HUES48 (cell line): ENCODE results near the gene MIR17HG.
"Not testable (repeated sequence)": the region's sequence is repeated elsewhere in the genome, so short reads cannot be mapped to it uniquely, and the experiment has no call there.

Experiments
- H3K27ac ChIP-seq: one replicate; pipeline ENCODE4 v1.7.0; 2013; ENCODE audit warnings: low read depth, low read length, inconsistent platforms
- H3K27me3 ChIP-seq: 2 replicates; pipeline ENCODE4 v1.6.1; 2013; ENCODE audit warnings: mild to moderate bottlenecking, low read length; ENCODE audit not compliant: control insufficient read depth, insufficient read depth
- H3K36me3 ChIP-seq: 2 replicates; pipeline ENCODE4 v1.6.1; 2013; ENCODE audit warnings: low read length; ENCODE audit not compliant: control insufficient read depth, insufficient read depth
- H3K4me1 ChIP-seq: 2 replicates; pipeline ENCODE4 v1.6.1; 2013; ENCODE audit warnings: mild to moderate bottlenecking, low read length; ENCODE audit not compliant: control insufficient read depth, insufficient read depth
- H3K4me3 ChIP-seq: 2 replicates; pipeline ENCODE4 v1.5.1; 2013; ENCODE audit warnings: mild to moderate bottlenecking, low read depth, low read length
- H3K9ac ChIP-seq: 2 replicates; pipeline ENCODE4 v1.6.1; 2013; ENCODE audit warnings: mild to moderate bottlenecking, low read depth, low read length, moderate library complexity
- H3K9me3 ChIP-seq: 2 replicates; pipeline ENCODE4 v1.6.1; 2013; ENCODE audit warnings: low read length; ENCODE audit not compliant: control insufficient read depth, insufficient read depth

MIR17HG gene

DNA sequence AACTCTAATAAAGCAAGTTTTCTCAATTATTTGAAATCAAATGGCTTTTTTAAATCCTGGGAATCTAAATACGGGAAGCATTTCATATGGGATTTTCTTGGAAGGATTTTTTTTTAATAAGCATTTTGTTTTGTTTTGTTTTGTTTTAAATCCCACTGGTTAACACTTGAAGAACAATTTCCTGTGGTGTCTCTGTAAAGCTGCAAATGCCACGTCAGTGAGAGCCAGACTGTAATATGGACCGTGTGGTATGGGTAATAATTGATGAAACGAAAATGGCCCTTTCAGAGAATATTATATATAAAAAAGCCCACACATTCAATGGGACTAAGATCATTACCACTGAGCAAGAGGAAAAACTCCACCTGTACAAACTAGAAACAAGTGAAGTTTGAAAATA is 33.9 kb upstream of the MIR17HG start:
- Histone ChIP-seq H3K9me3 (no peaks in the 10 kb centered on the region), H3K27me3 (no peaks in the 10 kb centered on the region), H3K4me3 (no peak overlapping the region), H3K36me3 (no peaks in the 10 kb centered on the region), H3K9ac (no peak overlapping the region), H3K27ac (no peak overlapping the region), H3K4me1 (no peaks in the 10 kb centered on the region; the same call in 1 of the 2 replicates)

DNA sequence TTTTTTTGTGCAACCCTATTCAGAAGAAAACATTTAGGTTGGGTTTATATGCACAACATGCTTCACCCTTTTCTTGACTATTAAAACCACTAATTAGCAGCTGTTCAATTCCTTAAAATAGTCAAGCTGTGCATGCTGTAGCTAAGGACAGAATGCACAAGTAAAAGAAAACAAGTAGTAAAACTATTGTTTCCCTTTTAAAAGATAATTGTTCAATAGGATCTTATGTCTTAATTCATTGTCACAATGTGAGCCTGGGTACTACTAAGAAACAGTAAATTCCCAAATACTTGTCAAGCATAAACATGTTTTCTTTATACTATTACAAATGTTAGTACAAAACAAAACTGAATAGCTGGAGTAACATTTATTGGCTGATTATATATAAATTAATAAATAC is 32.6 kb upstream of the MIR17HG start:
- Histone ChIP-seq H3K9me3 (no peaks in the 10 kb centered on the region), H3K36me3 (no peaks in the 10 kb centered on the region), H3K4me1 (no peaks in the 10 kb centered on the region; the same call in 1 of the 2 replicates), H3K9ac (no peak overlapping the region), H3K27me3 (no peaks in the 10 kb centered on the region), H3K4me3 (no peak overlapping the region), H3K27ac (no peak overlapping the region)

DNA sequence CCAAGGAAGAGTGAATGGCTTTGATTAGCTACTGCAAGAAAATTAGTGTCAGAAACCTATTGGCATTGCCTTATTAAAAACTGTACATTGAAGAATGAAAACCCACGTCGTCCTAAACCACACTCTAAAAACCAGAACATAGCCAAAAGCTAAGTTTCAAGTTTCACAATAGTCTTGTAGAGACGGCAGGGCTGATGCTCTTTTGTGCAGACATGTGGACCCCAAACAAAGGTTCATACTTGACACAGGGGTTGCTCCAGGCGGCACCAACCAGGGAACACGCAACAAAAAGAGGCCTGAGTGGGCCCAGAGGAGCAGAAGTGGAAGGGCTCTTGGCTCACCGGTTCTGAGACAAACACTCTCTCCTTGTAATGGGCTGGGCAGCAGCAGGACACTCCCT is 28.6 kb upstream of the MIR17HG start:
- no peaks in the 10 kb centered on the region for H3K27me3 ChIP-seq
- no peaks in the 10 kb centered on the region for H3K36me3 ChIP-seq
- no peak overlapping the region for H3K27ac ChIP-seq
- no peak overlapping the region for H3K9ac ChIP-seq
- no peaks in the 10 kb centered on the region for H3K9me3 ChIP-seq
- no peak overlapping the region for H3K4me3 ChIP-seq
- H3K4me1 ChIP-seq: no peaks in the 10 kb centered on the region

DNA sequence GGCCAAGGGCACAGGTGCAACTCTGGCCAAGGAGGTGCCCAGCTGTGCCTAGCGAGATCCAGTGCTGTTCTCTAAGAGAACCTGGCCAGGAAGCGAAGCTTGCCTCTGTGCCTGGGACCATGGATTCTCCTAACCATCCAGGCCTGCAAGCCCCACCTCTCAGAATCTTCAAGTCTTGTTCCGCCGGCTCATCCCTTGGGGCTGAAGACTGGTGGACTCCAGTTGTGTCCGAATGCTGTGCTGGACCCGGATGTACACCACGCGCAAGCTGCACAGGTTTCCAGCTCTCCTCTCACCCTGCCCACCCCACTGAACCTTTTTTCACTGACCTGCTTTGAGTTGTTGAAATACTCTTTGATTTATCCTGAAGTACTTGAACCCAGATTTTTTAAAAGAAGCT is 27.5 kb upstream of the MIR17HG start:
- Histone ChIP-seq H3K9ac (no peak overlapping the region), H3K36me3 (no peaks in the 10 kb centered on the region), H3K4me1 (no peaks in the 10 kb centered on the region), H3K27me3 (no peaks in the 10 kb centered on the region), H3K27ac (no peak overlapping the region), H3K4me3 (no peak overlapping the region), H3K9me3 (no peaks in the 10 kb centered on the region)

DNA sequence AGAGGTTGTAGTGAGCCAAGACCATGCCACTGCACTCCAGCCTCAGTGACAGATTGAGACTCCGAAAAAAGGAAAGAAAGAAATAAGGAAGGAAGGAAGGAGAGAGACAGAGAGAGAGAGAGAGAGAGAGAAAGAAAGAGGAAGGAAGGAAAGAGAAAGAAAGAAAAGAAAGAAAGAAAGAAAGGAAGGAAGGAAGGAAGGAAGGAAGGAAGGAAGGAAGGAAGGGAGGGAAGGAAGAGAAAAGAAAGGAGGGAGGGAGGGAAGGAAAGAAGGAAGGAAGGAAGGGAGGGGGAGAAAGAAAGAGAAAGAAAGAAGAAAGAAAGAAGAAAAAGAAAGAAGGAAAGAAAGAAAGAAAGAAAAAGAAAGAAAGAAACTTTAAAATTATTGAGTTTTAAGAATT is 26.5 kb upstream of the MIR17HG start:
- not testable (repeated sequence) for H3K9me3 ChIP-seq, H3K9ac ChIP-seq, H3K4me3 ChIP-seq, H3K27ac ChIP-seq, H3K4me1 ChIP-seq, H3K36me3 ChIP-seq, H3K27me3 ChIP-seq

DNA sequence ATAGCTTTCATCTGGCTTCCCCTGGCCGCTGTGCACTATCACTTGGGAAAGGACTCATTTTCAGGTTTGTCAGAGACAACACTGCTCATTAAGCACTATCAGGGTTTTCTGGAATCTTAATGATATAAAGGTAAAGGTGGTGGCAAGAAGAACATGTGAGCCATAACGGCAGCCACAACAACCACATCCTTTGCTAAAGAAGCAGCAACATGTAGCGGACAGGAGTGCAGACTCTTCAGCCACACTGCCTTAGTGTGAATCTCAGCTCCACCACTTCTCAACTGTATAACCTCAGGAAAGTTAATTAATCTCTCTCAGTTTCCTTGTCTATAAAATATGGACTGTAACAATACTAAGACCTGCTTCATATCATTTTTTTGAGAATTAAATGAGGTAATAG is 24.1 kb upstream of the MIR17HG start:
- no peaks in the 10 kb centered on the region for H3K4me1 ChIP-seq
- H3K9ac ChIP-seq: no peak overlapping the region
- H3K4me3 ChIP-seq: no peak overlapping the region
- no peak overlapping the region for H3K27ac ChIP-seq
- no peaks in the 10 kb centered on the region for H3K9me3 ChIP-seq
- H3K27me3 ChIP-seq: no peaks in the 10 kb centered on the region
- H3K36me3 ChIP-seq: no peaks in the 10 kb centered on the region

DNA sequence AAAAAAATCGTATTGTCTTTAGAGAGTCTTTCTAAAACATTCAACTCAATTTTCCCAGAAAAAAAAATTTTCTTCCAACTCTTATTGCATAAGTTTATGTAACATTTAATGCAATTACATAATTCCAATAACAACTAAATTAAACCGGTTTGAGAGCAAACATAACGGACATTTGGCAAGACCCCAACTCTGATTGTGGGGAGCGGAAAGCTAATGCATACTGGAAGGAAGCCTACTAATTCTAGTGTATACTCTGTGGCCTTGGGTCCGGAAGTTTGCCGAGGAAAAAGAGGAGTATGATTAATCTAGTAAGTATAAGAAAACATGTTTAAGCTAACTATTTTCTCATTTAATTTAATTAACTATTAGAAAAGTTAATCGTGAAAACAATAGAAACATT is 21.3 kb upstream of the MIR17HG start:
- no peak overlapping the region for H3K9ac ChIP-seq
- no peaks in the 10 kb centered on the region for H3K9me3 ChIP-seq
- no peaks in the 10 kb centered on the region for H3K4me1 ChIP-seq
- H3K27me3 ChIP-seq: no peaks in the 10 kb centered on the region
- H3K27ac ChIP-seq: no peak overlapping the region
- no peak overlapping the region for H3K4me3 ChIP-seq
- no peaks in the 10 kb centered on the region for H3K36me3 ChIP-seq

DNA sequence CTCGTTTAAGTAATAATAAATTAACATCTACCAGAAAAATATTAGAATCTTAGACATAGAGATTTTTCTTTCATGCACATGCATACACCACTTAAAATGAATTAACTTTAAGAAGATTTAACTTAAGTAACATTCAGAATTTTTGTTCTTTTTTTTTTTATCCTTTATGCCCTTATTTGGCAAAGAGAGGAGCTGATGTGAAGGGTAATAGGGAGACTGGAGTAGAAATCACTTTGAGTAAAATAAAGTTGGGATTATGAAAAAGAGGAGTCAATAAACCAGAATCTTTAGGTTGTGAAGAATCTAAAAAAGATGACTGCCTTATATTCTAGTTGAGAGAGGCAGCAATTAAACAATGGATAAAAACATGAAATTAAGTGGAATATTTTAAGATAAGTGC is 18.8 kb upstream of the MIR17HG start:
- Histone ChIP-seq H3K9me3 (no peaks in the 10 kb centered on the region), H3K4me3 (no peak overlapping the region)

DNA sequence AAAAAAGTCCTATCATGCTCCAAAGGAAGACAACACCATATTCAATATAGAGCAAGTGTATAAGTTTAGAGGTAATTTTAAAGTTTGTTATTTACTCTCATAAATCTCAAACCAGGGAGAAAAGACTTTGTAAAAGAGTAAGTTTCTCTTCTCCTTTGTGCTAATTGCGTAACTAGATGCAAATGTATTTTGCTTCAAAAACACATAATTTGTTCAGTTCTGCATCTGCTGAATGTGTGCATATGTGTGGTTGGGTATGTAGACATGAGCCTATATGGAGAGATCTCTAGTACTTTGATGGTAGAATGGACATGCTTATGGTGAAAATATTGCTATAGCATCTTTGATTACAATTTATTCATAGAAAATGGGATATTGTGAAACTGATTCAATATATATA is 17.8 kb upstream of the MIR17HG start:
- H3K4me3 ChIP-seq: no peak overlapping the region
- H3K27me3 ChIP-seq: no peaks in the 10 kb centered on the region
- H3K9ac ChIP-seq: no peak overlapping the region
- H3K36me3 ChIP-seq: no peaks in the 10 kb centered on the region
- no peak overlapping the region for H3K27ac ChIP-seq
- no peaks in the 10 kb centered on the region for H3K9me3 ChIP-seq
- no peaks in the 10 kb centered on the region for H3K4me1 ChIP-seq

More for the DNA sequence above, 18.8 kb upstream of the MIR17HG start:
- Histone ChIP-seq H3K36me3 (no peaks in the 10 kb centered on the region), H3K27ac (no peak overlapping the region), H3K4me1 (no peaks in the 10 kb centered on the region), H3K9ac (no peak overlapping the region), H3K27me3 (no peaks in the 10 kb centered on the region)

DNA sequence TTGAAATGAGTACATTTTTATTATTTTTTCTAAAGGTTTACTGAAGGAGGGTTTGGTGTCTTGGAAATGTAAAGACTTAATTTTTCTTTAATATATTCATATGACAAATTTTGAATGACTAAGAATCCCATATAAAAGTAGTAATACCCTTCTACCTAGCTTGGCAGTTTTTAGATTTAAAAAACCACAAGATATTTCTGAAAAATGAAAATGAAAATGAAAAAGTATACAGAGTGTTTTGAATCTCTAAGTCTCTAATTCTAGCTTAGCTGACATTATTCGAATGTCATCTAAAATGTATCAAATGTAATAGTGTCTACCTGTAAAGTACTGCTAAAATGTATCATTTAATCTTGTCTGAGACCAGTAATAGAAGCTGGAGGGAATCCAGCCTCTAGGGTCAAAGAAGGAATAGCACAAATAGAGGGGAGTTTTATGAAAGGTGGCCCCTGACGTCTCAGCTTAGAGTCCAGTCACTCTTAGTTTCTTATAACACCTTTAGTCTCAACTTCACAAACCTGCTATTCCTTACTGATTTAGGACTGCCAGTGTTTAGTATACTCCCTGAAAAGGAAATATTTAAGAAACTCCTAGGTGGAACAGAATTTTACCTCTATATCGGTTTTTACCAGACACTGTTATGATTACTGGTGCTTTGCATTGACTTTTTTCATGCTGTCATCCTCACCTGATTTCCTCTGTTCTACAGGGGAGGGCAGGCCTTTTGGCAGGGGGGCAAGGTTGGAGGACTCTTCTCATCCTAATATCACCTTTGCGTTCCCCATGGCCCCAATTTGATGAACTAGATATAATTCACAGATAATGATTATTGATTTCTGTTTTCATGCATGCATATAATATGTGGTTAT is 16.2 kb upstream of the MIR17HG start:
- Histone ChIP-seq H3K4me1 (no peaks in the 10 kb centered on the region), H3K36me3 (no peaks in the 10 kb centered on the region), H3K4me3 (no peak overlapping the region), H3K27ac (no peak overlapping the region), H3K9me3 (no peaks in the 10 kb centered on the region), H3K9ac (no peak overlapping the region), H3K27me3 (no peaks in the 10 kb centered on the region)

DNA sequence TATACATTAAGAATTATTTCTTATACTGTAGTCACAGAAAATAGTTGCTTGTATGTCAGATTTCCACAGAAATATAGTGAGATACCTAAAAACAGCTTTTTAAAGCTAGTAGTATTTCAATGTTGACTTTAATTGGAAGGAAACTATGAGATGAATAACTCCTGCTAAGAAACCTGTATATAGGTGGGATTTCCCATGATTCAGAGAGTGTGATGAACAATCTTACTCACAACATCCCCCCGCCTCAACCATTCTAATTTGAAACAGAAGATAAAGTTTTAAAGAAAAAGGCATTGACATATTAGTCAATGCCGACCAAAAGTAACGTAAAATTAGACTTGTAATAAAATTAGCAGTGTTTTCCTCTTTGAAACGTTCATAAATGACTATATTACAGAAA is 1.4 kb upstream of the MIR17HG start:
- Histone ChIP-seq H3K27ac (no peak overlapping the region), H3K4me3 (no peak overlapping the region), H3K9me3 (no peaks in the 10 kb centered on the region)

More for the DNA sequence above, 1.4 kb upstream of the MIR17HG start:
- Histone ChIP-seq H3K9ac (no peak overlapping the region), H3K27me3 (peaks cover 6% of the 10 kb centered on the region), H3K4me1 (peaks cover 16% of the 10 kb centered on the region), H3K36me3 (peaks cover 20% of the 10 kb centered on the region)
